IMR-90 (cell line): ENCODE results near the gene USP9Y. TPM values are rescaled to one million over a fixed set of nuclear protein-coding genes. Genes with fewer than 3 reads are reported as not detected.

ENCODE experiments used
- ATAC-seq: fragments of 200-7000 bp; cut with Tn5 transposase; 2 replicates; pipeline ENCODE4 v1.9.1; 2020; ENCODE audit warnings: low read depth, mild to moderate bottlenecking, moderate library complexity
- BruUV-seq: library from RNA; stranded (reverse); fragments of 400-500 nt; replicated peaks from 2 replicates; lab custom pipeline; 2021; lab: Mats Ljungman, UMichigan
- CTCF ChIA-PET: fragments of 300-600 bp; formaldehyde crosslinking; extraction: SDS; loops from one replicate; lab custom pipeline; 2021; ENCODE audit warnings: antibody characterized with exemption; lab: Yijun Ruan, JAX
- POLR2A ChIA-PET: fragments of 300-600 bp; sonication (Branson Sonifier 250); formaldehyde crosslinking; loops from one replicate; lab custom pipeline; 2022; ENCODE audit warnings: antibody characterized with exemption; ENCODE audit not compliant: unreplicated experiment; lab: Charles Lee
- DNase-seq: peaks from one replicate; pipeline ENCODE4 v3.0.0; 2013
- H2AFZ ChIP-seq: replicated peaks from 2 replicates; pipeline ENCODE3; 2013; ENCODE audit warnings: low read length, mild to moderate bottlenecking; ENCODE audit not compliant: poor library complexity
- H2AK5ac ChIP-seq: 2 replicates; pipeline ENCODE4 v1.6.1; 2013; ENCODE audit warnings: low read depth, low read length, inconsistent platforms
- H2AK9ac ChIP-seq: replicated peaks from 2 replicates; pipeline ENCODE3; 2013; ENCODE audit warnings: mild to moderate bottlenecking, low read depth, low read length, moderate library complexity; ENCODE audit not compliant: poor library complexity
- H2BK120ac ChIP-seq: 2 replicates; pipeline ENCODE4 v1.6.1; 2013; ENCODE audit warnings: low read depth, low read length, inconsistent platforms
- H2BK15ac ChIP-seq: 3 replicates; pipeline ENCODE4 v1.6.1; 2013; ENCODE audit warnings: low read depth, low read length, inconsistent platforms
- H2BK20ac ChIP-seq: 2 replicates; pipeline ENCODE4 v1.6.1; 2013; ENCODE audit warnings: low read depth, mild to moderate bottlenecking, inconsistent platforms, low read length, moderate library complexity
- H2BK5ac ChIP-seq: 2 replicates; pipeline ENCODE4 v1.6.1; 2013; ENCODE audit warnings: mild to moderate bottlenecking, low read depth, low read length, inconsistent platforms; ENCODE audit not compliant: poor library complexity, severe bottlenecking
- H3K14ac ChIP-seq: replicated peaks from 2 replicates; pipeline ENCODE4 v1.6.1; 2013; ENCODE audit warnings: low read depth, low read length, inconsistent platforms
- H3K18ac ChIP-seq: 2 replicates; pipeline ENCODE4 v1.6.1; 2013; ENCODE audit warnings: low read depth, low read length, control low read depth
- H3K23ac ChIP-seq: 2 replicates; pipeline ENCODE4 v1.6.1; 2013; ENCODE audit warnings: low read depth, low read length, inconsistent platforms
- H3K27ac ChIP-seq: 2 replicates; pipeline ENCODE4 v1.5.1; 2013; ENCODE audit warnings: mild to moderate bottlenecking, control low read depth, low read length; ENCODE audit not compliant: insufficient read depth
- H3K27me3 ChIP-seq: 2 replicates; pipeline ENCODE4 v1.6.1; 2013; ENCODE audit warnings: low read length; ENCODE audit not compliant: control insufficient read depth, insufficient read depth
- H3K36me3 ChIP-seq: 2 replicates; pipeline ENCODE4 v1.6.1; 2013; ENCODE audit warnings: low read length, mixed read lengths; ENCODE audit not compliant: control insufficient read depth, insufficient read depth
- H3K4ac ChIP-seq: 2 replicates; pipeline ENCODE4 v1.6.1; 2013; ENCODE audit warnings: low read depth, low read length, inconsistent platforms
- H3K4me1 ChIP-seq: 2 replicates; pipeline ENCODE4 v1.6.1; 2013; ENCODE audit warnings: low read length, mixed read lengths; ENCODE audit not compliant: control insufficient read depth, insufficient read depth
- H3K4me2 ChIP-seq: 2 replicates; pipeline ENCODE4 v1.6.1; 2013; ENCODE audit warnings: low read depth, mild to moderate bottlenecking, control low read depth, low read length, moderate library complexity
- H3K4me3 ChIP-seq: 2 replicates; pipeline ENCODE4 v1.5.1; 2013; ENCODE audit warnings: low read depth, mild to moderate bottlenecking, control low read depth, low read length, moderate library complexity; ENCODE audit not compliant: insufficient read depth
- H3K56ac ChIP-seq: 2 replicates; pipeline ENCODE4 v1.6.1; 2013; ENCODE audit warnings: low read length, inconsistent platforms; ENCODE audit not compliant: insufficient read depth; ENCODE audit errors: extremely low read depth
- H3K79me1 ChIP-seq, 2 experiments: 2 replicates each; pipeline ENCODE4 v1.6.1; 2013; ENCODE audit warnings: low read length in 2 of 2, inconsistent platforms in 1 of 2, low read depth in 1 of 2
- H3K9ac ChIP-seq: 2 replicates; pipeline ENCODE4 v1.6.1; 2013; ENCODE audit warnings: low read depth, low read length, control low read depth
- H3K9me1 ChIP-seq: 2 replicates; pipeline ENCODE4 v1.6.1; 2013; ENCODE audit warnings: low read length, inconsistent platforms; ENCODE audit not compliant: insufficient read depth
- H3K9me3 ChIP-seq: 2 replicates; pipeline ENCODE4 v1.6.1; 2013; ENCODE audit warnings: low read length; ENCODE audit not compliant: control insufficient read depth, insufficient read depth
- H4K20me1 ChIP-seq: 2 replicates; pipeline ENCODE4 v1.6.1; 2013; ENCODE audit warnings: low read length, inconsistent platforms; ENCODE audit not compliant: insufficient read depth
- H4K5ac ChIP-seq: 2 replicates; pipeline ENCODE4 v1.6.1; 2013; ENCODE audit warnings: mild to moderate bottlenecking, low read depth, low read length, control low read depth
- H4K8ac ChIP-seq, 2 experiments: 2 replicates each; pipeline ENCODE4 v1.6.1; 2013; ENCODE audit warnings: low read depth in 2 of 2, low read length in 2 of 2, control low read depth in 1 of 2, inconsistent platforms in 1 of 2
- H4K91ac ChIP-seq: 2 replicates; pipeline ENCODE4 v1.6.1; 2013; ENCODE audit warnings: low read depth, low read length, inconsistent platforms; ENCODE audit not compliant: insufficient read depth
- BHLHE40 ChIP-seq: fragments of 150-350 bp; IDR thresholded peaks from 2 replicates; pipeline ENCODE4 v1.6.1; 2016; ENCODE audit warnings: mild to moderate bottlenecking, low read depth, low read length
- CEBPB ChIP-seq: IDR thresholded peaks from 2 replicates; pipeline ENCODE4 v1.6.1; 2012; ENCODE audit warnings: low read depth, low read length, improper control_type of control experiment
- CHD1 ChIP-seq: IDR thresholded peaks from 2 replicates; pipeline ENCODE4 v1.6.1; 2012; ENCODE audit warnings: low read depth, low read length, improper control_type of control experiment
- FOS ChIP-seq: fragments of 150-350 bp; IDR thresholded peaks from 2 replicates; pipeline ENCODE4 v1.6.1; 2016; ENCODE audit warnings: low read depth, low read length
- MAFK ChIP-seq: IDR thresholded peaks from 2 replicates; pipeline ENCODE4 v1.6.1; 2012; ENCODE audit warnings: low read depth, low read length, improper control_type of control experiment
- MAZ ChIP-seq: IDR thresholded peaks from 2 replicates; pipeline ENCODE4 v1.6.1; 2012; ENCODE audit warnings: low read depth, mild to moderate bottlenecking, low read length, improper control_type of control experiment, moderate library complexity, borderline replicate concordance
- NFE2L2 ChIP-seq: fragments of 150-350 bp; IDR thresholded peaks from 2 replicates; pipeline ENCODE4 v1.6.1; 2016; ENCODE audit warnings: low read depth, mild to moderate bottlenecking, low read length
- POLR2A ChIP-seq: IDR thresholded peaks from 2 replicates; pipeline ENCODE4 v1.6.1; 2012; ENCODE audit warnings: mild to moderate bottlenecking, low read depth, low read length
- RFX5 ChIP-seq: IDR thresholded peaks from 2 replicates; pipeline ENCODE4 v1.8.0; 2012; ENCODE audit warnings: low read depth, mild to moderate bottlenecking, low read length, moderate library complexity
- SMC3 ChIP-seq: fragments of 150-350 bp; IDR thresholded peaks from 2 replicates; pipeline ENCODE4 v1.6.1; 2016; ENCODE audit warnings: low read depth, mild to moderate bottlenecking, antibody characterized with exemption, low read length, moderate library complexity
- WGBS, 2 experiments: methylation state at CpG; one replicate each; pipeline versions ENCODE4 v1.1.5 to v1.1.7; 2013; ENCODE audit warnings: missing lambda C conversion rate in 2 of 2; ENCODE audit not compliant: insufficient read length in 1 of 2; ENCODE audit errors: extremely low coverage in 2 of 2; 5-methylcytosine and 5-hydroxymethylcytosine counted together
- dilution Hi-C: fragments of 300-500 bp; cut with HindIII; formaldehyde crosslinking; loops from one replicate; pipeline ENCODE4 v1.14.3; 2018; ENCODE audit warnings: low sequenced_read_pairs; ENCODE audit not compliant: unreplicated experiment
- in situ Hi-C: fragments of 300-500 bp; cut with MboI; formaldehyde crosslinking; loops from 3 replicates; pipeline ENCODE4 v1.14.3; 2019; ENCODE audit warnings: low sequenced_read_pairs, inconsistent platforms, mixed read lengths
- intact Hi-C: fragments of 100-400 bp; cut with micrococcal nuclease; formaldehyde crosslinking; loops from 2 replicates; pipeline ENCODE4 v1.10.0; 2022
- polyA plus RNA-seq, 3 experiments: library from polyadenylated mRNA; depleted of rRNA; stranded (reverse); fragments of >200 nt; gene quantifications; 2 replicates each; pipeline ENCODE4 v1.2.3, GENCODE V29; 2012; ENCODE audit warnings: low replicate concordance in 1 of 3
- total RNA-seq: library from RNA; depleted of rRNA; stranded (reverse); fragments of >200 nt; gene quantifications from 2 replicates; pipeline ENCODE4 v1.2.3, GENCODE V29; 2012
- TF ChIP-seq, protein P1 (sequence below): conservative IDR thresholded peaks from 2 replicates; pipeline ENCODE4 v1.5.1; 2012; ENCODE audit warnings: mild to moderate bottlenecking, low read depth, low read length, improper control_type of control experiment
- TF ChIP-seq, protein P2 (sequence below): fragments of 150-350 bp; IDR thresholded peaks from 2 replicates; pipeline ENCODE4 v1.6.1; 2017; ENCODE audit warnings: mild to moderate bottlenecking, antibody characterized with exemption, low read length, low read depth

USP9Y gene
- total and polyA plus RNA-seq, 2 of the 4 experiments (the other 2 are of a cell fraction), result not detected

DNA sequence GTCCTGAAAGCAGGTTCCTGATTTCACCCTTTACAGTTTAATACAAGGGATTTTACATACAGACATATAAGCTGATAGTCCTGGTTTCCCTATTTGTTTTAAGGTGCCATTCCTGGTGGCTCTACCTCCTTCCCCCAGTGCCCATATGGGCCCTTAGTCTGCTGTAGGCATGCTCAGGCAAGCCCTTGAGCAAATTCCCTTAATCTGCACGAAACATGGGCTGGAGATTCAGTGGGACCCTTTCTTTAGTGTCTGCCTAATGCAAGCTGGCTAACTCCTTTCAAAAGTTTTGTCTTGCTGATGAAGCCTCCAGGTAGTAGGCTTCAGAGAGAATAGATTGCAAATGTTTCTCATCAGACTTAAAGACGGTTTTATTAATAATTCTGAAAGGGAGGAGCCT lies 22.9 kb upstream of the USP9Y start:
- Histone ChIP-seq H3K27me3 (no peaks in the 10 kb centered on the region), H2AK5ac (no peak overlapping the region), H2BK20ac (no peak overlapping the region), H3K56ac (no peak overlapping the region), H3K4me1 (no peaks in the 10 kb centered on the region), H3K4me3 (no peak overlapping the region), H4K5ac (no peak overlapping the region), H3K9ac (no peak overlapping the region), H2BK5ac (no peak overlapping the region), H3K79me1 (no peaks in the 10 kb centered on the region), H4K20me1 (no peaks in the 10 kb centered on the region), H2AFZ (no peak overlapping the region), H3K36me3 (no peaks in the 10 kb centered on the region), H3K23ac (no peak overlapping the region), H3K27ac (no peak overlapping the region), H2AK9ac (no peak overlapping the region), H3K4me2 (no peak overlapping the region), H2BK120ac (no peak overlapping the region), H3K9me1 (no peaks in the 10 kb centered on the region), H2BK15ac (no peak overlapping the region), H3K4ac (no peak overlapping the region), H3K18ac (no peak overlapping the region), H3K14ac (no peak overlapping the region), H3K9me3 (no peaks in the 10 kb centered on the region), H4K91ac (no peak overlapping the region), H4K8ac (no peak overlapping the region)
- WGBS, 2 experiments, result no CpG with 5 or more reads among the region's 2 CpGs
- no peak for DNase-seq
- no TSS peak for BruUV-seq
- dilution Hi-C loops (no loop called here), in situ Hi-C loops (no loop called here), intact Hi-C loops (no loop called here)
- ATAC-seq, result no peak
- no peak for TF ChIP-seq NFE2L2
- TF ChIP-seq BHLHE40, result no peak
- no peak for TF ChIP-seq RFX5
- TF ChIP-seq POLR2A, result no peak
- no peak for TF ChIP-seq SMC3
- no peak for TF ChIP-seq CEBPB
- TF ChIP-seq, protein P1, sequence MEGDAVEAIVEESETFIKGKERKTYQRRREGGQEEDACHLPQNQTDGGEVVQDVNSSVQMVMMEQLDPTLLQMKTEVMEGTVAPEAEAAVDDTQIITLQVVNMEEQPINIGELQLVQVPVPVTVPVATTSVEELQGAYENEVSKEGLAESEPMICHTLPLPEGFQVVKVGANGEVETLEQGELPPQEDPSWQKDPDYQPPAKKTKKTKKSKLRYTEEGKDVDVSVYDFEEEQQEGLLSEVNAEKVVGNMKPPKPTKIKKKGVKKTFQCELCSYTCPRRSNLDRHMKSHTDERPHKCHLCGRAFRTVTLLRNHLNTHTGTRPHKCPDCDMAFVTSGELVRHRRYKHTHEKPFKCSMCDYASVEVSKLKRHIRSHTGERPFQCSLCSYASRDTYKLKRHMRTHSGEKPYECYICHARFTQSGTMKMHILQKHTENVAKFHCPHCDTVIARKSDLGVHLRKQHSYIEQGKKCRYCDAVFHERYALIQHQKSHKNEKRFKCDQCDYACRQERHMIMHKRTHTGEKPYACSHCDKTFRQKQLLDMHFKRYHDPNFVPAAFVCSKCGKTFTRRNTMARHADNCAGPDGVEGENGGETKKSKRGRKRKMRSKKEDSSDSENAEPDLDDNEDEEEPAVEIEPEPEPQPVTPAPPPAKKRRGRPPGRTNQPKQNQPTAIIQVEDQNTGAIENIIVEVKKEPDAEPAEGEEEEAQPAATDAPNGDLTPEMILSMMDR, result no peak
- TF ChIP-seq MAZ, result no peak
- TF ChIP-seq MAFK, result no peak
- TF ChIP-seq FOS, result no peak
- TF ChIP-seq, protein P2, sequence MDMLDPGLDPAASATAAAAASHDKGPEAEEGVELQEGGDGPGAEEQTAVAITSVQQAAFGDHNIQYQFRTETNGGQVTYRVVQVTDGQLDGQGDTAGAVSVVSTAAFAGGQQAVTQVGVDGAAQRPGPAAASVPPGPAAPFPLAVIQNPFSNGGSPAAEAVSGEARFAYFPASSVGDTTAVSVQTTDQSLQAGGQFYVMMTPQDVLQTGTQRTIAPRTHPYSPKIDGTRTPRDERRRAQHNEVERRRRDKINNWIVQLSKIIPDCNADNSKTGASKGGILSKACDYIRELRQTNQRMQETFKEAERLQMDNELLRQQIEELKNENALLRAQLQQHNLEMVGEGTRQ, result no peak
- TF ChIP-seq CHD1, result no peak
- CTCF ChIA-PET, result no interaction called here
- POLR2A ChIA-PET, result no interaction called here
